Inflammatory macrophage treated with lipopolysaccharide for 4 hours (primary cell): ENCODE results near the gene DISP3.

Experiments
- DNase-seq: peaks from one replicate; pipeline ENCODE4 v3.0.0-alpha.2; 2020

DISP3 gene

DNA sequence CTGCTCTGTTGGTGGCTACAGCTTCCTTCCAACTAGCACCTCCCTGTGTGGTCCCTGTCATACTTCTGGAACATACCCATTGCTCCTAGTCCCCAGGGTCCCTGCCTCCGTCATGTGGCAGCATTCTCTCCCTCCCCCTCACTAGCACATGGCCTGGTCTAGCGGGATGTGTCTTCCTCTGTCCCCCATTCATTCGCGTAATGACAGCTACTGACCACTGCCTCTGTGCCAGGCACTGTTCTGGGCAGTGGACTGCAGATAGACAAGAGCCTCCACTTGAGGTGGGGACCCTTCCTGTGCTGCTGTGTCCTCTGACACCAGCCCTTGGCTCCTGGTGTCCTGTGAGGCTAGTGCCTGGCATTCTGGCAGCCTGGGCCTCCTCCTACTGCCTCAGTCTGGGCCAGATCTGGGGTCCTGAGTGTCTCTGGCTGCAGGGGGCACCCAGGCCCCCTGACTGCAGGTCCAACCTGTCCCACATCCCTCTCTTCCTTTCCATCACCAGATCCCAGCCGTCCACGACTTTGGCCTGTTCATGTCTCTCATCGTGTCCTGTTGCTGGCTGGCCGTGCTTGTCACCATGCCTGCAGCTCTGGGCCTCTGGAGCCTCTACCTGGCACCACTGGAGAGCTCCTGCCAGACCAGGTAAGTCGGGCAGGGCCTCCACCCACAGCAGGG is 38.1 kb downstream of the DISP3 start:
- DNase-seq, result no peak

DNA sequence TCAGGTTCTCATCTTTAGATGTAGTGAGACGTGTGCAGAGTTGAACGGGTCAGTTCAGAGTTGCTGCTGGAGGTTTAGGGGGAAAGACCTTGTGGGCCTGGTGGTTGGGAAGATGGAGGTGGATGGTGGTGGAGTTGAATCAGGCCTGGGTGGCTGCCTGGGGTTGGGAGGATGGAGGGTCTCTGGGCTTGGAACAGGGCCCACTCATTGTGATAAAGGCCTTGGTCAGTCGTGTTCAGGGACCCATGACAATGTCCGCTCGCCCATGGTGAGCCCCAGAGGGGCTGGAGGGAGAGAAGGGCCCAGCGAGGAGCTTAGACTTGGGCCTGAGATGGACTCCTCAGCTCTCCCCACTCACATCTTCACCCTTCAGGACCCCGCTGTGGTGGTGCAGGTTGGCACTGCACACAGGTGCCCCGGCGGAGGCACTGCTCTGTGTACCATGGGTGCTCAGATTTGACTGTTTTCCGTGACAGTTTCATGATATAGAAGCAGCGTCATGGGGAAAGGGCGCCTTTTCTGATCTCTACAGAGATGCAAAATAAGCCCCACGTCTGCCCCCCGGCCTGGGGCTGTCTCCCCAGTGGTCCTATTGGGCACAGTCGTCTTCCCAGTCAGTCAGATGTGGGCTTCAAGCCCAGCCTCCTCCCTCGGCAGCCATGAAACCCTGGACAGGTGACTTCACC is 39.2 kb downstream of the DISP3 start:
- DNase-seq, result no peak

DNA sequence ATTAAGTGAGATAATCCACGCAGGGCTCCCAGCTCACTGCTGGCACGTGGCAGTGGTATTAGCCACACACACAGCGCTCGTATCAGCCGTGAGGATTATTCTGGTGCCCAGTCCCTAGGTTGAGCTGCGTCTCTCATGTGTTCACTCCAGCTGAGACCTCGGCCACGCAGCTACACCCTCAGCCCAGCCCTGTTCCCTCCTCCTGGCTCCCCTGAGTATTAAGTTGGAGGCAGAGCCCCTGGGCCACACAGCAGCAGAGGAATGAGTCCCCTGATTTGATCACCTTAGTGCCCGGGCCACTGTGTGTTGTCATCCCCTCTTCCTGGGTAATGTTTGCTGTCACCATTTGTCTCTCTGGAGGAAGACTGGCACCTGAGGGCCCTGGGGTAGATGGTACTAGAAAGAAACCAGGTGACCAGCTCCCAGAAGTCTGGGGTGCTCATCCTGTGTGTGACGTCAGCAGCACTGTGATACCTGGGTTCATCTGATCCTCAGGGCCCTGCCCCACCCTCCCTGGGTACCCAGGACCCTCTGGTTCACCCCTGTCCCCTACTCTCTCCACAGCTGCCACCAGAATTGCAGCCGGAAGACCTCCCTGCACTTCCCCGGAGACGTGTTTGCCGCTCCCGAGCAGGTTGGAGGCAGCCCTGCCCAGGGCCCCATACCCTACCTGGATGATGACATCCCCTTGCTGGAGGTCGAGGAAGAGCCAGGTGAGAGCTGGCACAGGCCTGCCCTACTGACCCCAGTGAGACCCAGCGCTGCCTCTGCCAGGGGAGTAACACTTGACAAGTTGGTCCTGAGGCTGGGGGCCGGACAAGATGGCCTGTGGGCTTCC is 40.1 kb downstream of the DISP3 start:
- DNase-seq, result no peak

DNA sequence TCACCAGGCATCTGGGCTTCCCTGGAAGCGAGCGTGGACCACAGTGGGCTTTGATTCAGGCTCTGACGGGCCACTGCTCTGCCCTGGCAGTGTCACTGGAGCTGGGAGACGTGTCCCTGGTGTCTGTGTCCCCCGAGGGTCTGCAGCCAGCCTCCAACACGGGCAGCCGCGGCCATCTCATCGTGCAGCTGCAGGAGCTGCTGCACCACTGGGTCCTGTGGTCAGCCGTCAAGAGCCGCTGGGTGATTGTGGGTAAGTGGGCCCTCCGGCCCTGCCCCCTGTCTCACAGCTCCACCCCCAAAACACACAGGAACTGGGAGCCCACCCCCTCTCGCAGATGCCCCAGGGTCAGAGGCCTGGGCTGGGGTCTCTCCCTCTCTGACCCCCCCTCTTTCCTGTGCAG is 40.7 kb downstream of the DISP3 start:
- DNase-seq, result no peak

DNA sequence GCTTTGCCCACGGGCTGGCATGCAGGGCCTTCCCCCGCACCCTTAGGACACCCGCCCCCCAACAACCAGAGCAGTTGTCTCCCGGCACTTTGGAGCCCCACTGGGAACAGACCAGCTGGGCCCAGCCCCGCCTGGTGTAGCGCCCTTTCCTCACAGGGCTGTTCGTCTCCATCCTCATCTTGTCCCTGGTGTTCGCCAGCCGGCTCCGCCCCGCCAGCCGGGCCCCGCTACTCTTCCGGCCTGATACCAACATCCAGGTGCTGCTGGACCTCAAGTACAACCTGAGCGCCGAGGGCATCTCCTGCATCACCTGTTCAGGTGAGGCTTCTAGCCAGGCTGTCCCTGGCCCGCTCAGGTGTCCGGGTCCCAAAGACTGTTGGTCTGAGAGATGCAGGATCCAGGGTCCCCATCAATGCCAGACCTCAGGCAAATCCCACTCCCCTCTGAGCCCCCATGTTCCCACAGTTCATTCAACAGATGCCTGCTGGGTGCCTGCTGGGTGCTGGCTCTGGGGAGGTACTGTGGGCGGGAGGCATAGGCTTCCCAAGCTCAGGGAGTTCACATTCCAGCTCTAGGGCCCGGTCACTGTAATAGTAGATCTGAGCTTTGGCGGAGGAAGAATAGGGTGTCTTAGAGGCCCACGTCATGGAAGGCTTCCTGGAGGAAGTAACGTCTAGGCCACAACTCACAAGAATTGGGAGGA is 41.7 kb downstream of the DISP3 start:
- DNase-seq, result no peak

DNA sequence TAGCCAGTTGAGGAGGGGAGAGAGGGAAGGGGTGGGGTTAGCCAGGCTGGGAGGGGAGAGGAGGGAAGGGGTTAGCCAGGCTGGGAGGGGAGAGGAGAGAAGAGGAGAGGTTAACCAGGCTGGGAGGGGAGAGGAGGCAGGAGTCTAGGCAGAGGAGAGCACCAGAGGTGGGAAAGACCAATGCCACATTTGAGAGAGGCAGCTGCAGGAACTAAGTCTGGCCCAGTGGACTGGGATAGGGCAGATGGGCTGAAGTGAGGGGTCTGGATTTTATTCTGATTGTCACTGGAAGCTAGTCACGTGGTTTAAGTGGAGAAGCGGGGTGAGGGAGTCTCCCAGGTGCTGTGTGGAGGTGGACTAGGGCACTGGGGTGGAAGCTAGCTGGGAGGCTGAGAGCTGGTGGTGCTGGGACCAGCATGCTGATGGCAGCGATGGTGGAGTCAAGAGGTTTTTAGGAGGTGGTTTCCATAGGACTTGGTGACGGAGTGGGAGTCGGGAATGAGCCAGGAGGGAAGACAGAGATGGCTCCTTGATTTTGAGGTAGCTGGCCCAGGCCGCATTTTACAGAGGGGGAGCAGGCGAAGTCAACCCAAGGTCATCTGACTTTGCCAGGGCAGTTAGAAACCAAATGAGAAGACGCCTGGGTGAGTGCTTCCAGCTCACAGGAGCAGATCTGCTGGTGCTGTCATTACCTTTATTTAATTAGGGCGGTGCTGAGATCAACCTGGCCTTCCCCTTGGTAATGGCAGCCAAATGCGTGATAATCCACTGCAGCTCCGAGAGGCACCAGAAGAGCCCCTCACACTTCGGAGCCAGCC is 42.8 kb downstream of the DISP3 start:
- DNase-seq, result no peak

DNA sequence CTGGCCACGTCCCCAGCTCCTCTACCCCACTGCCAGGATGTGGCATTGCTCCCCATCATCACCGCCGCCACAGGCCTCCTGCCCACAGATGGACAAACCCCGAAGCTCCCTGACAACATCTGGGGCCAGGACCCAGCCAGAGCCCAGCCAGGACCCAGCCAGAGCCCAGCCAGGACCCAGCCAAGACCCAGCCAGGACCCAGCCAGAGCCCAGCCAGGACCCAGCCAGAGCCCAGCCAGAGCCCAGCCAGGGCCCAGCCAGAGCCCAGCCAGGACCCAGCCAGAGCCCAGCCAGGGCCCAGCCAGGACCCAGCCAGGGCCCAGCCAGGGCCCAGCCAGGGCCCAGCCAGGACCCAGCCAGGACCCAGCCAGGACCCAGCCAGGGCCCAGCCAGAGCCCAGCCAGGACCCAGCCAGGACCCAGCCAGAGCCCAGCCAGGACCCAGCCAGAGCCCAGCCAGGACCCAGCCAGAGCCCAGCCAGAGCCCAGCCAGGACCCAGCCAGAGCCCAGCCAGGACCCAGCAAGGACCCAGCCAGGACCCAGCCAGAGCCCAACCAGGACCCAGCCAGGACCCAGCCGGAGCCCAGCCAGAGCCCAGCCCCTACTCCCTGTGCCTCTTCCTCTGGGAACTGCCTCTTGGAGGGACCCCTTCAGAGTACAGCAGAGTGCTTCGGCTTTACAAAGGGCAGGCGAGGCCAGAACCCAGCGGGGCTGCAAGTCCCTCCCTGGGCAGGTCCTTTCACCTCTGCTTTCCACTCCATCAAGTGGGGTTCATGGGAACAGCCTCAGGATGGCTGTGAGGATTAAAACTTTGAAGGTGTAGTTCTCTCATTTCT is 43.7 kb downstream of the DISP3 start:
- no peak for DNase-seq

DNA sequence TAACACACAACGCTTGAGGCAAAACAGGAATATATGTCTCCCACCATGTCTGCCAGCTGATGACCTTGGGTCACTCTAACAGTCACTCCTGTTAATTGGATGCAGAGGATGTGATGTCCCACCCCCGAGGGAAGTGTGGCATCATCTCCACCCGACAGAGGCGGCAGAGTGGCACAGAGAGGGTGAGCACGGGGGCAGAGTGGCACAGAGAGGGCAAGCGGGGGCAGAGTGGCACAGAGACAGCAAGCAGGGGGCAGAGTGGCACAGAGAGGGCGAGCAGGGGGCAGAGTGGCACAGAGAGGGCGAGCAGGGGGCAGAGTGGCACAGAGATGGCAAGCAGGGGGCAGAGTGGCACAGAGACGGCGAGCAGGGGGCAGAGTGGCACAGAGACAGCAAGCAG is 44.3 kb downstream of the DISP3 start:
- DNase-seq, result no peak

DNA sequence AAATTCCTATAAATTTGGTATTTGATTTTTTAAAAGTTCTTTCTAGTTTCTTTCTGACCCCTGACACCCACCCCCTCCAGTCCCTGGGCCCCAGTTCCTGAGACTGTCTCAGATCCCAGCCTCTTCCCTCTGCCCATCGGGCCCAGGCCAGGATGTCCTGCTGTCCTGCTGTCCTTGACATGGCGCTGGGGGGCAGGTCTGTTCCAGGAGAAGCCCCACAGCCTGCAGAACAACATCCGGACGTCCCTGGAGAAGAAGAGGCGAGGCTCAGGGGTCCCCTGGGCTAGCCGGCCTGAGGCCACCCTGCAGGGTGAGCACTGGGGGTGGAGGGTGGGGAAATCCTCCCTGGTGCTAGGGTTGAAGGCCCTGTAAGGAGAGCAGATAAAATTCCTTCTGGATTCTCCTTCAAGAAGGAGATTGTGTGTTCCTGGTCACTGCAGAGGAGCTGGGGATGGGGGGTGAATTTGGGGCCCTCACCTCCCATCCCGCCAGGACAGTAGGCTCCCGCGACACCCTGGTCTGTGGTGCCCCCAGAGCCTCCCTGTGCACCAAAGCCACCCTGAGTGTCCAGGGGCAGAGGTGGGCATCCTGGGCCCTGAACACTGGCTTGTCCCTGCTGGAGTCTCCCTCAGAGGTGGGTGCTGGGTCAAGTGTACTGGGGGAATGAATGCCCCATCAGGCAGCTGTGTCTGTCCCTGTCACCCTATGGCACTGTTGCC is 45.0 kb downstream of the DISP3 start:
- no peak for DNase-seq

DNA sequence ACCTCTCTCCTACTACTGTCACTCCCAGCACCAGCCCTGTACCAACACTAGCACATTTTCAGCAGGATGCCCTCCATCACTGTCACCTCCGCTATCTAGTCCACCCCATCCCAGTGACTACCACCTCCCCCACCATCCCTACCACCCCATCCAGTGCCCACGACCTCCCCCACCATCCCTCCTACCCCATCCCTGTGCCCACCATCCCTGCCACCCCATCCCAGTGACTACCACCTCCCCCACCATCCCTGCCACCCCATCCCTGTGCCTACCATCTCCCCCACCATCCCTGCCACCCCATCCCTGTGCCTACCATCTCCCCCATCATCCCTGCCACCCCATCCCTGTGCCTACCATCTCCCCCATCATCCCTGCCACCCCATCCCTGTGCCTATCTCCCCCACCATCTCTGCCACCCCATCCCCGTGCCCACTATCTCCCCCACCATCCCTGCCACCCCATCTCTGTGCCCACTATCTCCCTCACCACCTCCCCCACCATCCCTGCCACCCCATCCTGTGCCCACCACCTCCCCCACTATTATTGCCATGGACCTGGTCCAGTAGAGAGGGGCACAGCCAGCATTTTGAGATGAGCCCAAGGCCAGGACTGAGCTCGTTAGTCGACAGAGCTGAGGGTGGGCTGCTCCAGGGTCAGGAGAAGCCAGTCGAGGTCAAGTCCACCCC is 45.7 kb downstream of the DISP3 start:
- DNase-seq, result no peak

DNA sequence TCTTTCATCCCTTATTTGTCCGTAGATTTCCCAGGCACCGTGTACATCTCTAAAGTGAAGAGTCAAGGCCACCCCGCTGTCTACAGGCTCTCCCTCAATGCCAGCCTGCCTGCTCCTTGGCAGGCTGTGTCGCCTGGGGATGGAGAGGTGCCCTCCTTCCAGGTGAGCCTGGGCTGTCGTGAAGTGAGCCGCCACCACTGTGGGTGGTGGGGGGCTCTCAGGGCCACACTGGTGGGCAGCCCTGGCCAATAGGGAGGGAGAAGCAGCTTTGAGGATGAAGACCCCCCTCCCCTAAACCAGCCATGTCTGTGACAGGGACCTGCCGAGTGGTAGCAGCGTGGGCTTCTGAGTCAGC is 46.2 kb downstream of the DISP3 start:
- DNase-seq, result no peak

DNA sequence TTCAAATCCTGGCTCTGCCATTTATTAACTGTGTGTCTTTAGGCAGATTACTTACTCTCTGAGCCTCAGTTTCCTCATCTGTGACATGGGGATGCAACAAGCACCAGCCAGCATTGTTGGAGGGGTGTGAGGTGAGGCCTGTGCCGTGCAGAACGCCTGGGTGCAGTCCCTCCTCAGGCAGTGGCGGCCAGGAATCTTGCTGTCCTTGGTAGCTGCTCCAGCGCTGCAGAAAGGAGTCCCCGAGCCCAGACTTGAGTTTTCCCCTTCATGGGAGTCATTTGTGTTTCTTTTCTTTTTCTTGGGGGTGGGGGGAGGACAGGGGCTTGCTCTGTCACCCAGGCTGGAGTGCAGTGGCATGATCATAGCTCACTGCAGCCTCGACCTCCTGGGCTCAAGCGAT is 46.6 kb downstream of the DISP3 start:
- DNase-seq, result no peak

DNA sequence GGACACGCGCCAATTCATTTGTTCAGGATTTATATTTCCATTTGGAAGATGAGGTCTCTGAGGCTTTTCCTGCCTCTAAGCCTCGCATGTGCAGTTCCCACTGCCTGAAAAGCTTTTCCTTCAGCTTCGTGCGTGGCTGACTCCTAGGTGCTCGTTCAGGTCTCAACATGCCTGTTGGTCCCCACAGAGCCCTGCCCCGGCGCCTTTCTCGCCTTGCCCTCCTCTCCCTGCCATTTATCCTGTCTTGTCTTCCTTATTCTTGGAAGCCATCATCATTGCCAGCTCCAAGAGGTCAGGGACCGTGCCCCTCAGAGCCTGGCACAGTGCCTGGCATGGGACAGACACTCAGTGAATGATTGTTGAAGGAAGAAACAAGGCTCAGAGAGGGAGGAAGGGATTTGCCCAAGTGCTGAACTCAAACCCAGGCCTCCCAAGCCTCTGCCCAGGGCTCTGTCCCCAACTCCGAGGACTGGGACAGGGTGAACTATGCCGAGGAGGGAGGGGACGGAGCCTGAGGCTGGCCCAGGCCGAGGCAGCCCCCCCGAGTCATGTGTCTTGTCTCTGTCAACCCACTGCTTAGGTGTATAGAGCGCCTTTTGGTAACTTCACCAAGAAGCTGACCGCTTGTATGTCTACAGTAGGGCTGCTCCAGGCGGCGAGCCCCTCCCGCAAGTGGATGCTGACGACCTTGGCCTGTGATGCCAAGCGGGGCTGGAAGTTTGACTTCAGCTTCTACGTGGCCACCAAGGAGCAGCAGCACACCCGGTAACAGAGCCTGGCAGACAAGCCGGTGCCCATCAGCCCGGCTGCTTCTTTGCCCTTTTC is 47.3 kb downstream of the DISP3 start:
- DNase-seq, result no peak

DNA sequence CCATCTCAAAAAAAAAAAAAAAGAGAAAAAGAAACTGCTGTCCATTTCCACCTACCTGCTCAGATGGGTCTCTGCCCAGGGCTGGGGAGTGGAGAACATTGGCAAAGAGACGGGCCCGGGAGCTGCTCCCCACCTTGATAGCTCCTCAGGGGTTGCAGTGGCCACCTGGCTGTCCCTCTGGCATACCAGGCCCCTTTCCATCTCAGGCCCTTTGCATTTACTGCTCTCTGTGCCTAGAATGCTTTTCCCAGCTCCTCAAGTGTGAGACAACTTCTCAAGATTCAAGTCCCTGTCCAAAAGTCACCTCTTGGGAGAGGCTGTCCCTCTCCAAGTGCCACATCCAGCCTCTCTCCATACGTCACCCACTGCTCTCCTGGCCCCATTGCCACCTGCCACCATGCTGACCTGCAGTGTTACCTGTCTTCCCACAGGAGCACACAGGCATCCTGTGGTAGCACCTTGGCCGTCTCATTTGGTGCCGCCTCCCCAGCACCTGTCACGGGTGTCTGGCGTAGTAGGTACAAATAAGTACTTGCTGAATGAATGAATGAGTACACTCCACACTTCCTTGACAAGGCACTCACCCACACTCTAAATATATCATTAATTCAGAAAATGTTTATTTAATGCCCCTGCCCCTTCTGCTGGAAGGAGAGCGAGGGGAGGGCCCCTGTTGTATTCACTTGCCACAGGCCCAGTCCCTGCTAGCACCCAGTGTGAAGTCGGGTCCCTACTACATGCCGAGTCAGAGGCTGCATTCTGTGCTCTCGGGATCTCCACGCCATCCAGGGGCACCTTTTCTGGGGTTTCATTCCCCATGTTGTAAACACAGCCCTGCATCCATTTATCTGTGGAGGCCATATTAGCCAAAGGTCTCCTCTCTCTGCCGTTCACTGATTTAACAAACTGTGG is 48.8 kb downstream of the DISP3 start:
- DNase-seq, result no peak

DNA sequence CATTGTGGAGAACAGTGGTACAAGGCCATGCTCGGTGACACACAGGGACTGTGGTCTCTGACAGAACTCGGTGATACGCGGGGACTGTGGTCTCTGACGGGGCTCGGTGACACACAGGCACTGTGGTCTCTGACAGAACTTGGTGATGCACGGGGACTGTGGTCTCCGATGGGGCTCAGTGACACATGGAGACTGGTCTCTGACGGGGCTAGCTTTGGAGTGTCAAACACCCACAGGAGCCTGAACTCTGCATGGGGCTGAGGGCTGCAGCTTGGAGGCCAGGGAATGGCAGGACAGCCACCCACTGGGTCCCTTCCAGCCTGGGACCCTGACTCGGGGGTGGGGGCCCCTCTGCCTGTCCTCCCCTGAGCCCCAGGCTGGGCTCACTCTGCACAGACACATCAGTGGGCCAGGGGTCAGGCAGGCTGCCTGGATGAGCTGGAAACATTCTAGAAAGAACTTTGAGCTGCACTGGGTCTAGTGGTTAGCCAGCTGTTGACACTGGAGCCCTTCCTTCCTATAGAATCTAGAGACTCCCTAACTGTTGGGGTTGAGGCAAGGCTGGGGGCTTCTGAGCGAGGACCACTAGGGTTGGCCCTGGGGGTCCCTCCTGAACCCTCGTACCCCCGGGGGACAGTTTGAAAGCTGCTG is 49.8 kb downstream of the DISP3 start:
- DNase-seq, result no peak

DNA sequence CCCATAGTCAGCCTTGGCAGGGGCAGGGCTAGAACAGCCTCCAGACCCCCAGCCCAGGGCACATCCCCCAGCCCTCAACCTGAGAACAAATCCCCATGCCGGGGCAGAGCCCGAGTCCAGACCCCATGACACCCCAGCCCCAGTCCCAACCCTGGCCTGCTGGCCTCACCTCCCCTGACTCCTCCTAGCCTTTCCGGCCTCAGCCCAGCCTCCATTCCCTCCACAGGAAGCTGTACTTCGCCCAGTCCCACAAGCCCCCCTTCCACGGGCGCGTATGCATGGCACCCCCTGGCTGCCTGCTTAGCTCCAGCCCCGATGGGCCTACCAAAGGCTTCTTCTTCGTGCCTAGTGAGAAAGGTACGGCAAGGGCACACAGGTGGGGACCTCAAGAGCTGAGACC is 50.4 kb downstream of the DISP3 start:
- no peak for DNase-seq
